ENCODE results near the gene PRKN. TPM values are rescaled to one million over a fixed set of nuclear protein-coding genes. Genes with fewer than 3 reads are reported as not detected.

PRKN gene
- total and polyA plus RNA-seq, 2 donors (not counting 1 experiment from before 2014, with no cell fraction given) = 0.43 to 4.6 TPM

DNA sequence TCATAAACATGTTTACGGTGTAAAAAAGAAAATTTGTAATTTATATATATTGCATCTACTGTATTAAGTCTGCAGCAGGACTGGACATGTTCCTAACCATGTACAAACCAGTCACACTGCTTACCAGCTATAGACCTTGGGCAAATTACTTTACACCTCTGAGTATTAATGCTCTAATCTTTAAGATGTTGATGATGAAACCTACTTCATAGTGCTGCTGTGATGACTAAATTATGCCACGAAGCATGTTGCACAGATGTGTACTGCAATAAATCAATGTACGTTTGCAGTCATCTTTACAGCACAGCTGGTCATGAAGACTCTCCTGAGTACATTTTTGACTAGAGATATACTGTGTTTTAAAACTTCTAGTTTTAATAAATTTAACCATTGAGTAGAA lies 42.6 kb downstream of the PRKN start:
- no peaks in the 10 kb centered on the region for H3K36me3 ChIP-seq (ENCODE audit: control insufficient read depth, insufficient read depth, low read length)

DNA sequence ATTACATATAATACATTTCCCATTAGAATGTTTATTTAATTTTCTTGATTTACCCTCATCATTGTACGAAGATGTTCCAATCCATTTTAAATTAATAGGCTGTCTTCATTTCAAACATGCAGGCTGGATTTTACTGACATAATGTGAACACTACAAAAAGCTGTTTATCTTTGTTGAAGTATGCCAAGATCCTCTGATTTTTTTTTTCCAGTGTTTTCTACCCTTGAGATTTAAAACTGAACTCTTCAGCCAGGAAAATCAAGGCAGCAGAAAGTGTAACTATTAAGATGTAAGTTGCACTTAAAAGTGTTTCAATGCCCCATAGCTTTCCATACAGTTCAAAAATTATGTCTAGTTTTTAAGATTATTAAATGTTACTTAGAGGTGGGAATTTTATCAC lies 43.5 kb downstream of the PRKN start:
- Histone ChIP-seq H3K4me1 (ENCODE audit: control insufficient read depth, extremely low read depth, insufficient read depth, low read length) (no peaks in the 10 kb centered on the region), H3K9me3 (ENCODE audit: control insufficient read depth, insufficient read depth, low read depth, low read length) (no peaks in the 10 kb centered on the region), H3K4me3 (replicated peaks in 1 of 4; ENCODE audit: control extremely low read depth in 1 of 4, insufficient read depth in 1 of 4, low read depth in 3 of 4, low read length in 4 of 4) (no peak overlapping the region), H3K4me2 (ENCODE audit: extremely low read depth, insufficient read depth, low read length) (no peak overlapping the region), H3K9ac (ENCODE audit: insufficient read depth, low read length) (no peak overlapping the region), H3K79me2 (ENCODE audit: control insufficient read depth, insufficient read depth, low read length) (no peaks in the 10 kb centered on the region), H3K27me3 (ENCODE audit: control insufficient read depth, insufficient read depth, low read length) (no peaks in the 10 kb centered on the region), H3K36me3 (ENCODE audit: control insufficient read depth, insufficient read depth, low read length) (no peaks in the 10 kb centered on the region), H2AFZ (ENCODE audit: low read length) (no peak overlapping the region), H3K27ac (ENCODE audit: insufficient read depth, low read length) (no peak overlapping the region), H4K20me1 (ENCODE audit: control insufficient read depth, extremely low read depth, insufficient read depth, low read length) (no peaks in the 10 kb centered on the region)
- TF ChIP-seq, protein P1, sequence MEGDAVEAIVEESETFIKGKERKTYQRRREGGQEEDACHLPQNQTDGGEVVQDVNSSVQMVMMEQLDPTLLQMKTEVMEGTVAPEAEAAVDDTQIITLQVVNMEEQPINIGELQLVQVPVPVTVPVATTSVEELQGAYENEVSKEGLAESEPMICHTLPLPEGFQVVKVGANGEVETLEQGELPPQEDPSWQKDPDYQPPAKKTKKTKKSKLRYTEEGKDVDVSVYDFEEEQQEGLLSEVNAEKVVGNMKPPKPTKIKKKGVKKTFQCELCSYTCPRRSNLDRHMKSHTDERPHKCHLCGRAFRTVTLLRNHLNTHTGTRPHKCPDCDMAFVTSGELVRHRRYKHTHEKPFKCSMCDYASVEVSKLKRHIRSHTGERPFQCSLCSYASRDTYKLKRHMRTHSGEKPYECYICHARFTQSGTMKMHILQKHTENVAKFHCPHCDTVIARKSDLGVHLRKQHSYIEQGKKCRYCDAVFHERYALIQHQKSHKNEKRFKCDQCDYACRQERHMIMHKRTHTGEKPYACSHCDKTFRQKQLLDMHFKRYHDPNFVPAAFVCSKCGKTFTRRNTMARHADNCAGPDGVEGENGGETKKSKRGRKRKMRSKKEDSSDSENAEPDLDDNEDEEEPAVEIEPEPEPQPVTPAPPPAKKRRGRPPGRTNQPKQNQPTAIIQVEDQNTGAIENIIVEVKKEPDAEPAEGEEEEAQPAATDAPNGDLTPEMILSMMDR (conservative IDR thresholded peaks at IDR 0.05 in 1 of 2, IDR thresholded peaks at IDR 0.05 in 1 of 2; ENCODE audit: low read depth in 1 of 2, low read length in 2 of 2) = no peak
- no peak for TF ChIP-seq EZH2 (IDR thresholded peaks at IDR 0.05; ENCODE audit: low read length, missing control alignments)
- no peak for DNase-seq (ENCODE audit: low read depth in 2 of 2)

More for the DNA sequence above, 42.6 kb downstream of the PRKN start:
- no peak overlapping the region for H3K4me2 ChIP-seq (ENCODE audit: extremely low read depth, insufficient read depth, low read length)
- no peak overlapping the region for H3K9ac ChIP-seq (ENCODE audit: insufficient read depth, low read length)
- no peak overlapping the region for H2AFZ ChIP-seq (ENCODE audit: low read length)
- H3K27ac ChIP-seq (ENCODE audit: insufficient read depth, low read length) = no peak overlapping the region
- DNase-seq (ENCODE audit: low read depth in 2 of 2) = peak in 1 of 2 donors; percentile 32
- no peaks in the 10 kb centered on the region for H3K9me3 ChIP-seq (ENCODE audit: control insufficient read depth, insufficient read depth, low read depth, low read length)
- no peaks in the 10 kb centered on the region for H4K20me1 ChIP-seq (ENCODE audit: control insufficient read depth, extremely low read depth, insufficient read depth, low read length)
- H3K4me1 ChIP-seq (ENCODE audit: control insufficient read depth, extremely low read depth, insufficient read depth, low read length) = no peaks in the 10 kb centered on the region
- H3K4me3 ChIP-seq (replicated peaks in 1 of 4; ENCODE audit: control extremely low read depth in 1 of 4, insufficient read depth in 1 of 4, low read depth in 3 of 4, low read length in 4 of 4) = no peak overlapping the region
- no peaks in the 10 kb centered on the region for H3K27me3 ChIP-seq (ENCODE audit: control insufficient read depth, insufficient read depth, low read length)
- no peaks in the 10 kb centered on the region for H3K79me2 ChIP-seq (ENCODE audit: control insufficient read depth, insufficient read depth, low read length)
- TF ChIP-seq, protein P1 (conservative IDR thresholded peaks at IDR 0.05 in 1 of 2, IDR thresholded peaks at IDR 0.05 in 1 of 2; ENCODE audit: low read depth in 1 of 2, low read length in 2 of 2) = no peak
- TF ChIP-seq EZH2 (IDR thresholded peaks at IDR 0.05; ENCODE audit: low read length, missing control alignments) = no peak

- DNase-seq (ENCODE audit: low read depth in 2 of 2) = no peak
- H3K36me3 ChIP-seq (ENCODE audit: control insufficient read depth, insufficient read depth, low read length) = no peaks in the 10 kb centered on the region
- no peaks in the 10 kb centered on the region for H3K79me2 ChIP-seq (ENCODE audit: control insufficient read depth, insufficient read depth, low read length)
- no peak overlapping the region for H3K9ac ChIP-seq (ENCODE audit: insufficient read depth, low read length)
- H4K20me1 ChIP-seq (ENCODE audit: control insufficient read depth, extremely low read depth, insufficient read depth, low read length) = no peaks in the 10 kb centered on the region
- H3K27ac ChIP-seq (ENCODE audit: insufficient read depth, low read length) = no peak overlapping the region
- no peak overlapping the region for H2AFZ ChIP-seq (ENCODE audit: low read length)
- TF ChIP-seq, protein P1 (conservative IDR thresholded peaks at IDR 0.05 in 1 of 2, IDR thresholded peaks at IDR 0.05 in 1 of 2; ENCODE audit: low read depth in 1 of 2, low read length in 2 of 2) = no peak
- no peak for TF ChIP-seq EZH2 (IDR thresholded peaks at IDR 0.05; ENCODE audit: low read length, missing control alignments)
- no peak overlapping the region for H3K4me3 ChIP-seq (replicated peaks in 1 of 4; ENCODE audit: control extremely low read depth in 1 of 4, insufficient read depth in 1 of 4, low read depth in 3 of 4, low read length in 4 of 4)
- H3K27me3 ChIP-seq (ENCODE audit: control insufficient read depth, insufficient read depth, low read length) = no peaks in the 10 kb centered on the region
- no peak overlapping the region for H3K4me2 ChIP-seq (ENCODE audit: extremely low read depth, insufficient read depth, low read length)
- no peaks in the 10 kb centered on the region for H3K4me1 ChIP-seq (ENCODE audit: control insufficient read depth, extremely low read depth, insufficient read depth, low read length)
- H3K9me3 ChIP-seq (ENCODE audit: control insufficient read depth, insufficient read depth, low read depth, low read length) = no peaks in the 10 kb centered on the region
These were observed 44.4 kb downstream of the PRKN start for GRCh38 chr6:162683135-162683534.

Data from fibroblast of lung (primary cell).